Myocyte (in vitro differentiated cells): ENCODE data around the gene PRPF8. TPM values are rescaled to one million over a fixed set of nuclear protein-coding genes. Genes with fewer than 3 reads are reported as not detected.

Experiments used
- DNase-seq: peaks from one replicate; pipeline ENCODE4 v3.0.0-alpha.2; 2012; ENCODE audit warnings: low read depth
- polyA plus RNA-seq: library from polyadenylated mRNA; unstranded; fragments of >200 nt; gene quantifications from one replicate; pipeline ENCODE4 v1.2.1, GENCODE V29; 2012; ENCODE audit warnings: missing spikeins
- total RNA-seq: library from RNA; depleted of rRNA; stranded (reverse); fragments of >200 nt; gene quantifications from 2 replicates; pipeline ENCODE4 v1.2.3, GENCODE V29; 2014

Gene PRPF8
- total RNA-seq, result 86.1 and 89.3 TPM in 2 replicates
- 147 TPM for polyA plus RNA-seq

GRCh38 chr17:1684378-1685189, at the start of gene PRPF8:
Gene PRPF8 (minus strand): TSS chr17:1684867. CDS start chr17:1684571, 296 bp downstream.
- peak; percentile 98 for DNase-seq

GRCh38 chr17:1733759-1734158, 49.1 kb upstream of the PRPF8 start:
- no peak for DNase-seq

DNA sequence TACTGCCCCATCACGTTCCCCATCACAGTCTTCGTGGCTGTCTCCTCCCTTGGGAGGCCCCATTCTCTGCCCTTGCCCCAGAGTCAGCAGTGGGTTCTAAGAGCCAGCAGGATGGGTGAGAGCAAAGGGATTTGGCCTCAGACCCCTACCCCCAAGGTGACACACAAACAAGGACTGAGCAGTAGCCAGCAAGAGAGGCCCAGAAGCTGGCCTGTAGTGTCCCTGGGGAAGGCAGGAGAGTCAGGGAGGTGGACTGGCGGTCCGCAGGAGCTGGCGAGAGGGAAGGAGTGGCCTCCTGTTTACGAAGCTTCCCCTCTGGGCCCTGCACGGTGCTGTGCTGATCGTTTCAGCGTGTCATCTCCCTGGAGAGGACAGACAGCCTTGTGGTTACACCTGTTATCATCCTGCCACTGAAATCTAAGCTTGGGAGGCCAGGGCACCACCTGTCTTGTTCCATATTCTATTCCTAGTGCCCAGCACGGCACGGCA, 48.2 kb upstream of the PRPF8 start:
- DNase-seq, result peak; percentile 91

GRCh38 chr17:1732241-1732832, 47.7 kb upstream of the PRPF8 start:
- DNase-seq, result peak; percentile 41

DNA sequence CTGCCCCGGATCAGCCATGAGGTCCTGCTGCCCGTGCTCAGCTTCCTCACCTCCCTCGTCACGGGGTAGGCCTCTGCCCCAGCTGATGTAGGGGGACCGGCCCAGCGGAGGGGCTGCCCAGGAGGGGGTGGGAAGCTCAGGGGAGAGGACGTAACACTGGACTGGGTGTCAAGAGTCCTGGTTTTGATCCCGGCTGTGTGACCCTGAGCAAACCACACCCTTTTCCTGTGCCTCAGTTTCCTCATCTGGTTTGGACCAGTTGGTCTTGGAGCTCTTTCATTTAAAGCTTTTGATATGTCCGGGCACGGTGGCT, 46.5 kb upstream of the PRPF8 start:
- no peak for DNase-seq

DNA sequence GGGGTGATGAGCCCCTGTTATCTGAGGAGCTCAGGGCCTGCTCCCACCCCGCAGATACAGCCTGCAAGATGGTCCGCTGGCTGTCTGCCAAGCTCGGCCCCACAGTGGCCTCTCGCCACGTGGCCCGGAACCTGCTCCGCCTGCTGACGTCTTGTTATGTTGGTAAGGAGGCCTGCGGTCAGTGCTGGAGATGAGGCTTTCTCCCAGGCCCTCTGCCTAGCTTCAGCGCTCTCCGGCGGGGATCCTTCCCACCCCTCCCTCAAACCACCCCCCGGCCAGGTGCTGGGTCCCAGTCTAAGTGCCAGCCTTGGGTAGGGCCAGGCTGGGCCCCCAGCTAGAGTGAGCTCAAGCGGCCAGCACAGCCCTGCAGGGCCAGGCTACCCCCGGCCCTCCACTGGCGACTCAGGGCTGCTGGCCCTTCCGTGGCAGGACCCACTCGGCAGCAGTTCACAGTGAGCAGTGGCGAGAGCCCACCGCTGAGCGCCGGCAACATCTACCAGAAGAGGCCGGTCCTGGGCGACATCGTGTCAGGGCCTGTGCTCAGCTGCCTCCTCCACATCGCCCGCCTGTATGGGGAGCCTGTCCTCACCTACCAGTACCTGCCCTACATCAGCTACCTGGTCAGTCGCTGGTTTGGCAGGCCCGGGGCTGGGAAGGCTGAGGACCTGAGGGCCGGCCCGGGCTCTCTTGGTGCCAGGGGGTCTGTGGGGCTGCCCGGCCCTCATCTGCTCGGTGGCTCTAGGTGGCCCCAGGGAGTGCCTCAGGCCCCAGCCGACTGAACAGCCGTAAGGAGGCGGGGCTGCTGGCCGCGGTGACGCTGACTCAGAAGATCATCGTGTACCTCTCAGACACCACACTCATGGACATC, 45.9 kb upstream of the PRPF8 start:
- peak; percentile 93 for DNase-seq

DNA sequence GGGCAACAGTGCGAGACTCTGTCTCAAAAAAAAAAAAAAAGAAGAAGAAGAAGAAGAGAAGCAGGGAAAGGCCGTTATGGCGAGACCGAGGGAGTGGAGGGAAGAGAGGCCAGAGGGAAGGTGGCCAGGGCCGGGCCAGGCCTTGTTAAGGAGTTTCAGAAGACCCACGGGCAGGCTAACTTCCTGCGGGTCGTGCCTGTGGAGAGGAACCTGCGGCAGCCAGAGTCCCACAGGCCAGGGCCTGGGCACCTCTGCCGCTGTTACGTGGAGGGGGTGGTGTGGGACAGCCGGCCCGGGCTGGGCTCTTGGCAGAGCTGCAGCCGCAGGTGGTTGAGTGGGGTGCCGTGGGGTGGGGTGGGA, 45.3 kb upstream of the PRPF8 start:
- DNase-seq, result no peak

- no peak for DNase-seq
These were observed 43.4 kb upstream of the PRPF8 start for GRCh38 chr17:1727876-1728630.

GRCh38 chr17:1727258-1727789, 42.7 kb upstream of the PRPF8 start:
- no peak for DNase-seq

DNA sequence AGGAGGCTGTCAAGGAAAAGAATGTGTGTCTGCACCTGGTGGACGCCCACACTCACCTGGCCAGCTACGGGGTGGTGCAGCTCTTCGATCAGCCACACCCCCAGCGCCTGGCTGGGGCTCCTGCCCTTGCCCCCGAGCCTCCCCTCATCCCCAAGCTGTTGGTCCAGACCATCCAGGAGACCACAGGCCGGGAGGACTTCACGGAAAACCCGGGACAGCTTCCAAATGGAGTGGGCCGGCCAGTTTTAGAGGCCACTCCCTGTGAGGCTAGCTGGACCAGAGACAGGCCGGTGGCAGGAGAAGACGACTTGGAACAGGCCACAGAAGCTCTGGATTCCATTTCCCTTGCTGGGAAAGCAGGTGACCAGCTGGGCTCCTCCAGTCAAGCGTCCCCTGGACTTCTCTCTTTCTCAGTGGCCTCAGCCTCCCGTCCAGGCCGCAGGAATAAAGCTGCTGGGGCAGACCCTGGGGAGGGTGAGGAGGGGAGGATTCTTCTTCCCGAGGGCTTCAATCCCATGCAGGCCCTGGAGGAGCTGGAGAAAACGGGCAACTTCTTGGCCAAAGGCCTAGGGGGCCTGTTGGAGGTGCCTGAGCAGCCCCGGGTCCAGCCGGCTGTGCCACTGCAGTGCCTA, 42.1 kb upstream of the PRPF8 start:
- DNase-seq, result peak; percentile 28

GRCh38 chr17:1725642-1726511, 41.2 kb upstream of the PRPF8 start:
- no peak for DNase-seq

DNA sequence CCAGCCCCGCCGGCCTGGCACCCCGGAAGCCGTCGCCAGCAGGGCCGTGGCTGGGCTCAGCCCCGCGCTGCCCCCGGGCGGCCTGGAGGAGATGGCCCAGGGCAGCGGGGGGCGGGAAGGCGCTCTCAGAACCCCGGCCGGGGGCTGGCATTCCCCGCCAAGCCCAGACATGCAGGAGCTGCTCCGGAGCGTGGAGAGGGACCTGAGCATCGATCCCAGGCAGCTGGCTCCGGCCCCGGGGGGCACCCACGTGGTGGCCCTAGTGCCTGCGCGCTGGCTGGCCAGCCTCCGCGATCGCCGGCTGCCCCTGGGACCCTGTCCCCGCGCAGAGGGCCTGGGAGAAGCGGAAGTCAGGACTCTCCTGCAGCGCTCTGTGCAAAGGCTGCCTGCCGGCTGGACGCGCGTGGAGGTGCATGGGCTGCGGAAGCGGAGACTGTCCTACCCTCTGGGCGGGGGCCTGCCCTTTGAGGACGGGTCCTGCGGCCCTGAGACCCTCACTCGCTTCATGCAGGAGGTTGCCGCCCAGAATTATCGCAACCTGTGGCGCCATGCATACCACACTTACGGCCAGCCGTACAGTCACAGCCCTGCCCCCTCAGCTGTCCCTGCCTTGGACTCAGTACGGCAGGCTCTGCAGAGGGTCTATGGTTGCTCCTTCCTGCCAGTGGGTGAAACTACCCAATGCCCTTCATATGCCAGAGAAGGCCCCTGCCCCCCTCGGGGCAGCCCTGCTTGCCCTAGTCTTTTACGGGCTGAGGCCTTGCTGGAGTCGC, 40.4 kb upstream of the PRPF8 start:
- peak; percentile 28 for DNase-seq

DNA sequence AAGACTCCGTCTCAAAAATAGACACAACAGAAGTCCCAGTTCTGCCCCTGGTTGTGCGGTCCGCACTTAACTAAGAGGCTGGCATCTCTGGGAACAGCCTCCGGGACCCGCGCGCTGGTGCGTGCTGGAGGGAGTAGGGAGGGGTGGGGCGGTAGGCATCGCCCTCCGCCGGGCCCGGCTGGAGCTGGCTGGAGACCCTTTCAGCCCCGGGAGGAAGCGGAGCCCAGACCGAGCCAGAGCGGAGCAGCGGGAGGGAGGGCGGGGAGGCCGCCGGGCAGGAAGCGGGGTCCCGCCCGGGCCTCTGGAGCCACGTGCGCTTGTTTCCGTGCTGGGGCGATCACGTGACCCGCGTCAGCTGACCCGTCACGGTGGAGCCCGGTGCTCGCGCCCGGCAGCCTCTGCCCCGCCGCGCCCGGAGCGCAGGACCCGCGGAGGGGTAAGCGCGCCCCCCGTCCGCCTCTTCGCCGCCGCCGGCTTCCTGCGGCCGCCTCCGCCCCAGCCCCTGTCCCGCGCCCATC, 39.7 kb upstream of the PRPF8 start, which contains the start of gene WDR81:
Gene WDR81, plus strand, starts transcription at position 354 of the 518 bp plus-strand sequence. CDS start 256 bp downstream, outside the sequence.
- DNase-seq, result peak; percentile 86

DNA sequence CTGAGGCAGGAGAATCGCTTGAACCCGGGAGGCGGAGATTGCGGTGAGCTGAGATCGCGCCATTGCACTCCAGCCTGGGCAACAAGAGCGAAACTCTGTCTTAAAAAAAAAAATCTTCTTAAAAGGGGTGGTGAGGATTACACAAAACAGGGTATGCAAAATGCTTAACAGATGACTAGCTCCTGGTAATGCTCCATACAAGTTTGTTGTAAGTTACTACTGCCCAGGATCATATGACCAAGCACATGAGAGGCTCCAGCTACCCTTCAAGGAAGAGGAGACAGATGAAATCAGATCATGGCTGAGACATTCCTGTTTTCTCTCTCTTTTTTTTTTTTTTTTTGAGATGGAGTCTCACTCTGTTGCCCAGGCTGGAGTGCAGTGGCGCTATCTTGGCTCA, 37.4 kb upstream of the PRPF8 start:
- DNase-seq, result peak; percentile 47

DNA sequence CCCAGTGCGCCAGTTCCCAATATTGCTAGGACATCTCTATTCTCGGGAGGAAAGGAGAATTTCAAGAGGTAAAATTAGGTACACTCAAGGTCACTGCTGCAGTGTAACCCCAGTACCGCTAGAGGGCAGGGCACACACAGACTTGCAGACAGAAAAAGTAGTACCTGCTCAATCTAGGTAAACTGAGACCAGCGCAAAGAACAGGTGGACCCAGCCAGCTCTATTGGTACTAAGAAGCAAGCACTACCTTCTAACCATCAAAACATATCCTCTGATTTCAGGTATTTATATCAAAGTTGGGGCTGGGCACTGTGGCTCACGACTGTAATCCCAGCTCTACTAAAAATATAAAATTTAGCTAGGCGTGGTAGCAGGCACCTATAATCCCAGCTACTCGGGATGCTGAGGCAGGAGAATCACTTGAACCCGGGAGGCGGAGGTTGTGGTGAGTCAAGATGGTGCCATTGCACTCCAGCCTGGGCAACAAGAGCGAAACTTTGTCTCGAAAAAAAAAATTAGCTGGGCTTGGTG, 36.3 kb upstream of the PRPF8 start:
- peak; percentile 72 for DNase-seq

GRCh38 chr17:1718362-1719165, 33.9 kb upstream of the PRPF8 start:
- peak; percentile 50 for DNase-seq
